ENCODE data around the gene ERICH3. TPM values are rescaled to one million over a fixed set of nuclear protein-coding genes. Genes with fewer than 3 reads are reported as not detected.

ERICH3 gene
- total and polyA plus RNA-seq, 8 donors = 0.06 to 6.8 (median 3.6) TPM

DNA sequence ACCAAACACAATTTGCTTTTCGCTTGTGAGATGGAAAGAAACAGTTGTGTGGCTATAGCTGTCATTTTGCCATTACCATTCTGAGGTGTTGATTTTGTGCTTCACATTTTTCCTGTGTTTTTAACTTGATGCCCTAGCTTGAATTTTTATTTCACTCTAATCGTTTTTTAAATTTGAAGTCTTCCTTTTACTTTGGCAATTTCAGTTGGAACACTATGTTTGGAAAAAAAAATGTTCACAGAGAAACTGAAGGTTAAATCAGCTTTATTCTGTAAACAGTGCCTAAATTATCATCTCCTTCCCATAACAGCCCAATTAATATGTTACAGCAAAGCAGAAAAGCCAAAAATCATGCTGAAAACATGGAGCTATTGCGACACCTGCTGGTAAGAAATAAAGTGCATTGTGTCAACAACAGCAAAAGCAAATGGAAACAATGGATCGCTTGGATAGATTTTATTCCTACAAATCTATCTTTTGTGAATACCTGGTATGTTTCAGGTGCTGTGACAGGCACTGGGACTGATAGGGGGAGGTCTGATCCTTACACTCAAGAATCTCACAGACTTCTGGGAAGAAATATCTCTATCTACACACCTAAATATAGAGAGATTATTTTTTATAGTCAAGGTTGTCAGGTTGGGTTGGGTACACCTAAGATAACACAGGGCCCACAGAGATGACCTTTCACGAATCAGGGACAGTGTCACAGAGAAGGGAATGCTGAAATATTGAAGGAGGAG, 16.2 kb upstream of the ERICH3 start:
- DNase-seq (peak in 2 of 4 donors; percentile 61 to 73), ATAC-seq (peak; percentile 86)
- H3K4me1 ChIP-seq = no peaks in the 10 kb centered on the region

DNA sequence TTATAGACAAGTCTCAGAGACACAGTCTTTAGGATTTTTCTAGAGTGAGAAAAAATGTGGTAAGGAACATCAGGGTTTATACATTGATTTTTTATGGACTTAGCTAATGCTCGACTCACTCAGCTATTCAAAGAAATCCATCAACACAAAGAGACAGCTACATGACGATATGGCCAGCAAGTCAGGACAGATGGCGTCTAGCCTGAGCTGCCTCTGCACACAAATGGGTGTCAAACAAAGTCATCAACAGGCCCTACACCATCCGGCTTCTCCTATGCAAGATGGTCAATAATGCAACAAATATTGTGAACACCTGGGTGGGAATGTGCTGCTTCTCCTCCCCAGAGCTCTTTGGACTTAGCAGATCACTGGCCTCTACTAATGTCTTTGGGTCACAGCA, 13.3 kb upstream of the ERICH3 start:
- H3K36me3 ChIP-seq = no peaks in the 10 kb centered on the region
- H3K27me3 ChIP-seq = no peaks in the 10 kb centered on the region
- intact Hi-C loops (cut with DNase I) = no loop called here
- no peak overlapping the region for H3K27ac ChIP-seq
- DNase-seq (no peak), ATAC-seq (no peak)
- TF ChIP-seq CTCF (IDR thresholded peaks at IDR 0.05) = no peak
- H3K9me3 ChIP-seq = no peaks in the 10 kb centered on the region
- H3K4me1 ChIP-seq = no peaks in the 10 kb centered on the region
- H3K4me3 ChIP-seq = no peak overlapping the region

More for the DNA sequence above, 16.2 kb upstream of the ERICH3 start:
- intact Hi-C loops (cut with DNase I) = no loop called here
- no peak overlapping the region for H3K27ac ChIP-seq
- no peak overlapping the region for H3K4me3 ChIP-seq
- H3K27me3 ChIP-seq = no peaks in the 10 kb centered on the region
- no peaks in the 10 kb centered on the region for H3K9me3 ChIP-seq
- peak; percentile 64 to 71 for TF ChIP-seq CTCF (IDR thresholded peaks at IDR 0.05)
- no peaks in the 10 kb centered on the region for H3K36me3 ChIP-seq

DNA sequence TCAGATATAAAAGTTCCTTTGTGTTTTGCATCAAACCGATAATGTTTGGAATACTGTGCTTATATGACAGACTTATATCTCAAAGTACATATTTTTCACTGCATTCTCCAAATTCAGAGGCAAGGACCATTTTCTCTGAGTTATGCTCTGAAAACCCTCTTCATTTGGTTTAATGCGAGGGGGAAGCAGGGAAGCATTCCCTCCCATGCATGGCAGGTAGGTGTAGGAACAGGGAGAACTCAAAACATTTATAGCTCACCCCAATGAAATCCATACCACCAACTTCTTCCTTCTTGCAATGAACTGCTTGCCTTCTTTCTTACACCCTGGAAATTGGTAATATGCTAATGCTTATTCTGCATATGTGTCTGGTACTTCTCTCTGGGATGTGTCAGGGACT, 10.7 kb upstream of the ERICH3 start:
- Histone ChIP-seq H3K4me1 (no peaks in the 10 kb centered on the region), H3K9me3 (no peaks in the 10 kb centered on the region), H3K27me3 (no peaks in the 10 kb centered on the region), H3K4me3 (no peak overlapping the region), H3K36me3 (no peaks in the 10 kb centered on the region), H3K27ac (no peak overlapping the region)
- DNase-seq = no peak
- ATAC-seq = no peak
- no peak for TF ChIP-seq CTCF (IDR thresholded peaks at IDR 0.05)
- intact Hi-C loops (cut with DNase I) = no loop called here

DNA sequence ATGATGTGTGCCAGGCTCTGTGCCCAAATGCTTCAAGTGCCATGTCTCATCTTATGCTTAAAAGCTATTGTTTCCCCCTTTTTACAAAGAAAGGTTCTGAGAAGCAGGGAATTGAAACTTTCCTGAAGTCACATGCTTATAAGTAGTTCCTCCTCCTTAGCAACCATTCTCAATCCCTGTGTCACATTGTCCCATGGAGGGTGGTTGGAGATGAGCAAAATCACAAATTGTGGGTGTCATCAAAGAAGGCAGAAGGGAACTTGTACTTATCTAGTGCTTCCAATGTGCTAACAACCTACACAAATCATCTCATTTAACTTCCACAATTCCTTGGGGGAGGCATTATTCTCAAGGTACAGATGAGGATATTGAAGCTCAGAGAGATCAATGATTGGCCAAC, 10.1 kb upstream of the ERICH3 start:
- no peak for ATAC-seq
- no peak for TF ChIP-seq CTCF (IDR thresholded peaks at IDR 0.05)
- no peaks in the 10 kb centered on the region for H3K9me3 ChIP-seq
- H3K4me1 ChIP-seq = no peaks in the 10 kb centered on the region
- no peaks in the 10 kb centered on the region for H3K27me3 ChIP-seq
- intact Hi-C loops (cut with DNase I) = no loop called here
- no peak overlapping the region for H3K27ac ChIP-seq
- H3K36me3 ChIP-seq = no peaks in the 10 kb centered on the region
- no peak for DNase-seq
- no peak overlapping the region for H3K4me3 ChIP-seq

DNA sequence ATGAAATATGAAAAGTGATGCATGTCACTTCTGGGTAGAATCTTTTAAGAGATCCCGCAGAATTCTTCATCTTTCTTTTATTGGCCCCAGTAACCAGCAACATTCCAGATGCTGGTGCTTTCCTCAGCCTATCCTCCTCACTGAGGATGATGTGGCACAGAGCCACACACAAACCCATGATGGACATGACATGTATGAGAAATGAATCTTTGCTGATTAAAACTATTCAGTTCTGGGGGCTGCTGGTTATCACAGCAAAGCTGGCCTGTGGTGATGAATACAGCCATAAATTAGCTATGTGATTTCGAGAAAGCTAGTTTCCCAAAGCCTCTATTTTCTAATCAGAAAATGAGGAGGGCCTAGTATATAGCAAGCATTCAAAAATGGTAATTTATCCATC, 8.3 kb upstream of the ERICH3 start:
- ATAC-seq = no peak
- no peaks in the 10 kb centered on the region for H3K4me1 ChIP-seq
- TF ChIP-seq CTCF (IDR thresholded peaks at IDR 0.05) = no peak

More for the DNA sequence above, 8.3 kb upstream of the ERICH3 start:
- H3K27me3 ChIP-seq = no peaks in the 10 kb centered on the region
- intact Hi-C loops (cut with DNase I) = no loop called here
- no peaks in the 10 kb centered on the region for H3K9me3 ChIP-seq
- H3K4me3 ChIP-seq = no peak overlapping the region
- no peaks in the 10 kb centered on the region for H3K36me3 ChIP-seq
- DNase-seq = no peak
- H3K27ac ChIP-seq = no peak overlapping the region

All from left lung (tissue), 10 donors.